GM10266 (cell line): ENCODE results near the gene PACS2.

Source experiments
- DNase-seq: peaks from one replicate; pipeline ENCODE4 v3.0.0; 2012; ENCODE audit errors: extremely low spot score
- TF ChIP-seq, protein P1 (sequence below): IDR thresholded peaks from 2 replicates; pipeline ENCODE4 v1.5.1; 2012; ENCODE audit warnings: mild to moderate bottlenecking, low read depth; ENCODE audit not compliant: control insufficient read depth, insufficient read depth; ENCODE audit errors: missing control alignments

The PACS2 gene

DNA sequence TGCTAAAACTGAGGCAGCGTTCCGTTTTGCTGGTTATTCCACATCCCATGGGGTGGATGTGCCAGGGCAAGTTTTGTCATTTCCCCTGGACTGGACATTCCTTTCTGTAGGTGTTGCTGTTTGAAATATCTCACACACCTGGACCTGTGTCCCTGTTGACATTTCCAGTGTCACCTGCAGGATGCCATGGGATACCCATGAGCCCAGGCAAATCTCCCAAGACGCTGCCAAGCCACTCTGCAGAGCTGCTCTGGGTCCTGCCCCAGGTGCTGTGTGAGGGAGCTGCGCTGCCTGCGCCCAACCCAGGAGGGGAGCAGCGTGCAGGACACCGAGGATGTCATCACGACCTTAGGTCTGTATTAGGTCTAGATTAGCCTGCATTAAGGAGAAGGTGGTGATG, 5.2 kb upstream of the PACS2 start:
- no peak for DNase-seq
- TF ChIP-seq, protein P1, sequence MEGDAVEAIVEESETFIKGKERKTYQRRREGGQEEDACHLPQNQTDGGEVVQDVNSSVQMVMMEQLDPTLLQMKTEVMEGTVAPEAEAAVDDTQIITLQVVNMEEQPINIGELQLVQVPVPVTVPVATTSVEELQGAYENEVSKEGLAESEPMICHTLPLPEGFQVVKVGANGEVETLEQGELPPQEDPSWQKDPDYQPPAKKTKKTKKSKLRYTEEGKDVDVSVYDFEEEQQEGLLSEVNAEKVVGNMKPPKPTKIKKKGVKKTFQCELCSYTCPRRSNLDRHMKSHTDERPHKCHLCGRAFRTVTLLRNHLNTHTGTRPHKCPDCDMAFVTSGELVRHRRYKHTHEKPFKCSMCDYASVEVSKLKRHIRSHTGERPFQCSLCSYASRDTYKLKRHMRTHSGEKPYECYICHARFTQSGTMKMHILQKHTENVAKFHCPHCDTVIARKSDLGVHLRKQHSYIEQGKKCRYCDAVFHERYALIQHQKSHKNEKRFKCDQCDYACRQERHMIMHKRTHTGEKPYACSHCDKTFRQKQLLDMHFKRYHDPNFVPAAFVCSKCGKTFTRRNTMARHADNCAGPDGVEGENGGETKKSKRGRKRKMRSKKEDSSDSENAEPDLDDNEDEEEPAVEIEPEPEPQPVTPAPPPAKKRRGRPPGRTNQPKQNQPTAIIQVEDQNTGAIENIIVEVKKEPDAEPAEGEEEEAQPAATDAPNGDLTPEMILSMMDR = no peak

DNA sequence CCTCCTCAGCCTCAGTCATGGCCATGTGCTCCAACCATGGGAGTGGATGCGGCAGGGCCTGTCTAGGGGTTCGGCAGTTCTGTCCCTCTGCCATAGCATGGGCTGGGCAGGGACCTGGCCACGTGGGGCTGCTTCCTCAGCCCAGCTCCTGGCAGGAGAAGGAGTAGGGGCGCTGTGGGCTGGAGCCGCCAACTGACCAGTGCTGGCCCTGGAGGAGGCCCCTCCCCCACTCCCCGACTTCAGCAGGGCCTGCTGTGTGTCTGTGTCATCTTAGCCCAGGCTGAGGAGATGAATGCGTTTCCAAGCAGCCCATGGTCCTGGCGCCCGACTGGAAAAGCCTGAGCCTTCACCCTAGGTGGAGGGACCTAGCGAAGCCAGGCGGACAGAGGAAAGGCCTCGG, 2.7 kb upstream of the PACS2 start:
- TF ChIP-seq, protein P1 = no peak
- no peak for DNase-seq

DNA sequence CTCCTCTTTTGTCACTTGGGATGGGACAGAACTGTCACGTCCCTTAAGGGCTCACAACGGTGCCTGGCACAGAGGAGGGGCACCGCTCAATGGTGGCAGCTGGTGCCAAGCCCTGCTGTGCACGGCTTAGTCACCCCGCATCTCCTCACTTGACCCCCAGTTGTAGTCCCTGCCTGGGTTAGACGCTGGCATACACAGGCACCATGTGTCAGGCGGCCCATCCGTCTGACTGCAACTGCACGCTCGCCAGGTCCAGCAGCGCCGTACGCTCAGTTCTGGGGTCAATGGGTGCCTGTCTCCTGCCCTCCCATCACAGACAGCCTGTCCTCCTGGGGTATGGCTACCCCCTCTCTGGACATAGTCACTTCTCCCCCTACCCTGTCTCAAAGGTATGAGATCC, 1.6 kb upstream of the PACS2 start:
- no peak for DNase-seq
- TF ChIP-seq, protein P1 = no peak

DNA sequence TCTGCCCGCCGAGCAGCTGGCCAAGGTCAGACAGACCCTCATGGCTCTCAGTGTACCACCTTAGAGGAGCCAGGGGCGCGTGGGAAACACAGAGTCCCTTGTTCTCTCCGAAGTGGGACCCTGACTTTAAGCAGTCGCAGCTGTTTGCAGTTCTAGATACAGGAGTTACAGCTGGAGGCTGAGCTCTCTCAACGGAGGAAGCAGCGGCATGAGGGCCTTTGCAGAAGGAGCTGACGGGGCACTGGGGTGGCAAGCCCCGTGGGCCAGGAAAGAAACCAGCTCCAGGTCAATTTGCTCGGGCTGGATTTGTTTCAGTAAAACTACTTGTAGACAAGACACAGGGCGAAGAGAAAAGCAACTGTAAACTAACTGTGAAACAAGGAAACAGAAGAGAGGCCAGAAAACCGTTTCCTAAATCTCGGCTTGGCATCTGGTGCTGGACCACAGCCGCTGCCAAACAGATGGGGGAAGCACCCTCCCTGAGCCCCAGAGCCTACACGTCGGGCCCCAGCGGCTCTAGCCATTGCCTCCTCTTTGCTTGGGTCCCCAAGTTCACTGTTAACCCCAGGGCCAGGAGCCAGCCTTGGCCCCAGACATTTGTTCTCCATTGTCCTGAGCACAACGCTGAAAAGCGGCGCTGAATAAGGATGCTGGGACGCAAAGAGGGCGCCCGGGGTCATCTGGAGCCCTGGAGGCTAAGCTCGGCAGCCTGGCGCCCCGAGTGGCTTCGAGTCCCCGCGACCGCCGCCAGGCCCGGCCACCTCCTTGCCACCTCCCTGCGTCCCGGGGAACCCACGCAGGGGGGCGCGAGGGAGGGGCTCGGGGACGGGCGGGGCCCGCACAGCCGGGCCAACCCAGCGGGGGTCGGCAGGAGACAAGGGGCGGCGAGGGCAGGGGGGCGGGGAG, 914 bp upstream of the PACS2 start:
- TF ChIP-seq, protein P1 = no peak
- no peak for DNase-seq

DNA sequence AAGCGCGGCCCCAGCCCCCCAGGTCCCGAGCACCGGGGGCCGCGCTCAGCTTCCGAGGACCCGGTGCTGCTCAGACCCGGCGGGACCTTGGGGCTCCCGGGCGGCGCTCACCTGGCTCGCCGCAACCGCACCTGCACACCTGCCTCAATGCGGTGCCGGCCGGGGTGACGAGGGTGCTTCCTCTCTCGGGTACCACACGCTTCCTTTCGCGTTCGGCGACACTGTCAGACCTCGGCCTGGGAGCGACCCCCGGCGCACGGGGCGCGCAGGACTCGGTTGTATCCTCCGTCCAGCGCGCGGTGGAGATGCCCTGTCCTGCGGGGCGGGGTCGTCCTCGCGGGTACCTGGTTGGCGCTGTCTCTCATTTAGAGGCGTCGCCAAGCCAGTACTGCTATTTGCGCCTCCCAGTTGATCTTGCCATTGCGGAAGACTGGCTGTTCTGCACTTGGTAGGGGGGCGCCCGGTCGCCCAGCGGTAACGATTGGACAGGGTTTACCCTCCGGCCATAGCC, 718 bp downstream of the PACS2 start:
- no peak for DNase-seq
- TF ChIP-seq, protein P1 = peak; percentile 13

DNA sequence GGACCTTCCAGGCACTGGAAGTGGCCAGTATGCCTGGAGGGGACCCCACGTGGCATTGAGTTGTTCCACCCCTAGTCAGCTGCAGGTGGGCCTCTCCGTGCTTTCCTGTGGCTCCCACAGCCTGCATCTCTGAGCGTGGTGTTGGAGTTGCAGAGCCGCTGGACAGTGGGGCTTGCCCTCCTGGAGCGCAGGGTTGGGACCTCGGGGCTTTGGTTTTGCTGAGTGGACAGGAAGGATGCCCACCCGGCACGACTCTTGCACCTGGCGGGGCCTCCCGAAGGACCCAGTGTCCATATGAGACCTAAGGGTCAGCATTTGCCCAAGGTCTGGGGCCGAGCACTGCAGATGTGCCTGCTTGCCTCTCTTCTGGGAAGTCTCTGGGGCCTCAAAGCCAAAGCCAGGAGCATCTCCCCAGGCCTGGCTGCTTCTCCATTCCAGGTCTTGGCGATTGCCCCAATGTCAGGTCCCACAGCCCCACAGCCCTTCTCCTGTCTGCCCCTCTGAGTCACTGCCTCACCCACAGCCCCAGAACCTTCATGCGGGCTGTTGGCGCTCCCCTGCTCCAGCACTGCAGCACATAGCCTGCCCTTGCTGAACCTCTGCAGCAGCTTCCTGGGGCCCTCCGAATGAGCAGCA, 1.5 kb downstream of the PACS2 start:
- DNase-seq = no peak

More for the DNA sequence above, 1.5 kb downstream of the PACS2 start:
- TF ChIP-seq, protein P1 = no peak
